ENCODE data around the gene FERMT3. TPM values are rescaled to one million over a fixed set of nuclear protein-coding genes. Genes with fewer than 3 reads are reported as not detected.
"Not testable (repeated sequence)": the region's sequence is repeated elsewhere in the genome, so short reads cannot be mapped to it uniquely, and the experiment has no call there.

The FERMT3 gene
- polyA plus RNA-seq, 5 donors: 6.4 to 13.2 (median 9.6) TPM

DNA sequence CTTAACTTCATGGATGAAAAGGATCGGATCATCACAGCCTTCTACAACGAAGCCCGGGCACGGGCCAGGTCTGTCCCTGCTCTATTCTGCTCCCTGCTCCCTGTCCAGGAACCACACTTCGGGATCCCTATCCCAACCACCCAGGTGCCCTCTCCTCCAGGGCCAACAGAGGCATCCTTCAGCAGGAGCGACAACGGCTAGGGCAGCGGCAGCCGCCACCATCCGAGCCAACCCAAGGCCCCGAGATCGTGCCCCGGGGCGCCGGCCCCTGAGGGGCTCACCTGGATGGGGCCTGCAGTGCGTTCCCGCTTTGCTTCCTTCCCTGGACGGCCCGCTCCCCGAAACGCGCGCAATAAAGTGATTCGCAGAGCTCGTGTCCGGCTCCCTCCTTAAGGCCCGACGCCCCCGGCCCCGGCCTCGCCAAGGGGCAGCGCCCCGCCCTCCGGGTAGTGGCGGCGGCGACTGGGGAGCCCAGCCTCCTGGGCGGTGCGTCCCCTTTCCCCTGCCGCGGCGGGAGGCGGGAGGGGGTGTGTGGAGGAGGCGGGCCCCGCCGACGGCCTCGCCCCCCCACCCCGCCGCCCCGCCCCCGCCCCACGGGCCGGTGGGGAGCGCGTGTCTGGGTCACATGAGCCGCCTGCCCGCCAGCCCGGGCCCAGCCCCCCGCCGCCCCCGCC lies 27.5 kb downstream of the FERMT3 start, which contains the start of gene VEGFB:
VEGFB (plus strand) TSS at position 672 of the 674 bp plus-strand sequence. CDS start 250 bp downstream, outside the sequence.
- no peak for DNase-seq

DNA sequence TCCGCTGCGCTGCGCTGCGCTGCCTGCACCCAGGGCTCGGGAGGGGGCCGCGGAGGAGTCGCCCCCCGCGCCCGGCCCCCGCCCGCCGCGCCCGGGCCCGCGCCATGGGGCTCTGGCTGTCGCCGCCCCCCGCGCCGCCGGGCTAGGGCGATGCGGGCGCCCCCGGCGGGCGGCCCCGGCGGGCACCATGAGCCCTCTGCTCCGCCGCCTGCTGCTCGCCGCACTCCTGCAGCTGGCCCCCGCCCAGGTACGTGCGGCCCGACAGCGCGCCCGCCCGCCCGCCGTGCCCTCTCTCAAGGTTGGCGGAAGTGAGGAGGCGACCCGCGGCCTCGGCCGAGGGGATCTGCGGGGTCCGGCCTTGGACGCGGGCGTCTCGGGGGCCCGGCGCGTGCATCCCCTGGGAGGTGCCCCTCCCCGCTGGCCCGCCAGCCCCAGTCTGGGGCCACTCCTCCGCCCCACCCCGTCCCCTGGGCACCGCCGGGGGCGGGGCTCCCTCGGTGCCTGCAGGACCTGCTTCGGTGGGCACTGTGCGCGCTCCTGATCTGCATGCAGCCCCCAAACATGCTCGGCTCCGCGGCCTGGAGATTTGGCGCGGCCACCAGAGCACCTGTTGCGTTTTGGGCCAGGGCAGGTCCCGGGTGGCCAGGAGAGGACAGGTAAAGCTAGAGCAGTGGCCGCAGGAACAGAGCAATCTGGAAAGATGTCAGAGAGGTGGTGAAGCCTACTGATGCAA lies 28.3 kb downstream of the FERMT3 start:
- DNase-seq: no peak

- DNase-seq: no peak
These were observed 29.1 kb downstream of the FERMT3 start for GRCh38 chr11:64235437-64236161.

GRCh38 chr11:64237484-64237951 lies 31.0 kb downstream of the FERMT3 start:
- DNase-seq: no peak

GRCh38 chr11:64238076-64238475 lies 31.6 kb downstream of the FERMT3 start:
- no peak for DNase-seq

DNA sequence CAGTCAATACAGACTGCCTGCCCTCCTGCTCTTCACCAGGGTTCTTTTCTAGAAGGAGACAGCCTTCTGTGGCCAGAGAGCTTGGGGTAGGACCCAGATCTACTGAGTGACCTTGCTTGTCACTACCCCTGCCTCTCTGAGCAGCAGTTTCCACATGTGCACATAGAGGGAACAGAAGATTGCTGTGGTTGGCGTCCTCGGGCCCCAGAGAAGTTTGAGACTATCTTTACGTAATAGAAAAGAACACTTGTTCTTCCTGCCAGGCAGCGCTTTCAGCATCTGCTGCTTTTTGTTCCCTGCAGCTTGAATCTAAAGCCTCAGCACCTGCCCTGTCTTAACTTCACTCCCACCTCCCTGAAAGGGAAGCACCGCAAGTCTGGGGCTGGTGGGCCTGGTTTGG lies 32.5 kb downstream of the FERMT3 start:
- no peak for DNase-seq

DNA sequence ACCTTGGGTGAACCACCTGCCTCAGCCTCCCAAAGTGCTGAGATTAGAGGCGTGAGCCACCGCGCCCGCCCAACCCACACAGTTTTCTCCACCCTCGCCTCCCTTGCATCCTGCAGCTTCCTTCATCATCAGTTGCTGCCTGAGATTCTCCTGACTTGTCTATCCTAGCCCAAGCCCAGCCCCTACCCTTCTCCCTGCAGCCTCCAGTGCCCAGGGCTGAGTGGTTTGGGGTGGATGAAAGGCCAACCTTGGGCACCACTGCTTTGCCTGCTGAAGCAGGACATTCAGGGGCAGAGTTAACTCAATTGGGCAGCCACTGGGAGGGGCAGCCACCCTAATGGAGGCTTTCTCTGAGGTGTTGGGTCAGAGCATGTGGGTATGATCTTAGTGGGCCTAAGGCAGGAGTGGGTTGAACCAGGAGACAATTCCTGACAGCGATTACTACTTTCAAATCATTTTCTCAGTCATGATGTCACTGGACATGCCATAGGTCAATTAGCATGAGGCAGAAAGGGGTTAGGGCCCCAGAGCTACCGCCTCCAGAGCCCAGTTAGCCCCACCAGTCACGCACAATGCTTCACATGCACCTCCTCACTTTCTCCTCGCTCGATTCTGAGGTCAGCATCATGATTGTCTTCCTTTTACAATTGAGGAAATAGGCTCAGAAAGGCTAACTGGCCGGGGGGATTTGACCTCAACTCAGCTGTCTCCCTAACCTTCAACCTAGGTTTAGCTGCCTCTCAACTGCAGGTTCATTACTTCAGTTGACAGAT lies 33.3 kb downstream of the FERMT3 start:
- no peak for DNase-seq

DNA sequence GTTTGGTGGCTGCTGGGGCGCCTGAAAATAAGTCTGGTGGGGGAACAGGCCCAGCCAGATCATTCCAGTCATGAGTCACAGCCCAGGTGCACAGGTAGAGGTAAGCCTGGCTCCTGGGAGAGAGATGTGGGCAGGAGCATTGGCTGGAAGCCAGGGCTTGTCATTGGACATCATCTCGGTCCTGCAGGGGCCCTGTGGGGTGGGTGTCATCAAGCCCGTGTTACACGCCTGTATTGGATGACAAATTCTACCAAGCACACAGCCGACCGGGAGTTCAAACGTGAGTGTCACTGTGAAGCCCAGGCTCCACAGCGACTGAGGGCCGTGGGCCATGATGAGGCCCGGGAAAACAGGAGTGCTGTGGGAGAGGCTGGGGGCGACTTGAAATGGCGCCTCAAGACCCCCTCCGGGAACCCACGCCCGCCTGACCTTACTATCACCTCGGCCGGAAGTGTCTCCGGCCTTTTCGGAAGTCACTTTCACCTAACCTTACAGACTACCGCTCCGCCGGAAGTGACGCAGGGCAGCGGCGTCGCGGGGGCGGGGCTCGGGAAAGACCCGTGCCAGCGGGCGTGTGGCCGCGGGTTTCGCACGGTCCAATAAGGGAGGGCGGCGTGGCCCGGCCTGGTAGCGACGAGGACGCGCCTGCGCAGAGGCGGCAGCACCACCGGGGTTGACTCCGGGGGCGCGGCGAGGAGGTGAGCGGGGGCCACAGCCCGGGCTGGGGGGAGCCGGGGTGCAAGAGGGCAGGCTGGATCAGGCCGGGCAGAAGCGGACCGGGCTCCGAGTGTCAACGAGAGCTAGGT lies 34.1 kb downstream of the FERMT3 start, which contains the start of gene FKBP2:
FKBP2 (plus strand) TSS at position 661 of the 806 bp plus-strand sequence. CDS start 1,293 bp downstream, outside the sequence.
- DNase-seq: peak; percentile 98 to 99

DNA sequence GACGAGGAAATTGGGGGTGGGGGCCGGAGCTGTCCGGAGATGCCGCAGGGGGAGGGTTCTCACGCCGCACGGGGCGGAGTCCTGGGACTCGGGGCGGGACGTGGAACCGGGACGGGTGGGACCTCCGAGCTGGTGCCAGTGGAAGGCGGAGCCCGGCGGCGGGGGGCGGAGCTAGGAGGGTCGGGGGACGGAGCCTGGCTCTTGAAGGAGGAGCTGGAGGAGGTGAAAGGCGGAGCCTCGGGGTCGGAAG lies 34.6 kb downstream of the FERMT3 start:
- DNase-seq: peak; percentile 100

GRCh38 chr11:64241491-64242374 lies 35.2 kb downstream of the FERMT3 start:
- no peak for DNase-seq

DNA sequence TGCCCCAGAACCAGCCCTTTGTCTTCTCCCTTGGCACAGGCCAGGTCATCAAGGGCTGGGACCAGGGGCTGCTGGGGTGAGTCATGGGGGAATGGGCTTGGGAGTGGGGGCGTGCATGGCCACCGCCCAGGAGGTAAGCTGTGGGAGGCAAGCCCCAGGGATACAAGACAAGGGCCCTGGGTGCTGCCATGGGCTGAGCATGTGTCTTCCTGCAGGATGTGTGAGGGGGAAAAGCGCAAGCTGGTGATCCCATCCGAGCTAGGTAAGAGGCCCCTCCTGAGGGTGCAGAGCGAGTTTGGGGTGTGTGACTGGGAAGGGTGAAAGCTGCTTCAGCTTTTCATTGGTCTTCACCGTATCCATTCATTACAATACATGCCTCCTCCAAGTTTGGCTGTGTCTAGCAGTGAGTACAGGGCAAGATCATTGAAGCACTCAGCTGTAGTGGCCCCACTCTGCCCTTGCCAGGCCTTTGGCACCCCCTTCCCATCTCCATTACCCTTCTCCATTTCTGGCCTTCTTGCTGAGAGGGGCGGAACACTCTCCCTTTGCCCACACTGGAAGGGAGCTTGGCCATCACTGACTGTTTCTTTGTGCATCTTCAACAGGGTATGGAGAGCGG lies 36.8 kb downstream of the FERMT3 start:
- DNase-seq: no peak

DNA sequence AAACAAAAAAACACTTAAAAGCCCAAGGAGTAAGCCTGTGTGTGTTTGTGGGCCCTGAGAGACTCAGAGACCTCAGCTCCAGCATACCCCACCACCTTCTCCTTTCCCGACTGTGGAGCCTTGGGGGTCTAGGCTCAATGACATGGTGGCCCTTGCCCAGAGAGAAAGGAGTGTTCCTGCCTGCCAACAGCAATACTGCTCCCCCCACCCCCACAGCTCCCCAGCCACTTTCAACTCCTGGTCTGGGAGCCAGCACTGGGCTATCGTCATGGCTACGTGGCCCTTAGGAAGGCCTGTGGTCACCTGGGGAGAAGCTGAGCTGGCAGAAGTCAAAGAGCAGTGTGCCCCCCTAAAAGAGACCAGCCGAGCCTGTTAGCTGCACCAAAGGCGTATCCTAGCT lies 37.6 kb downstream of the FERMT3 start:
- DNase-seq: no peak

GRCh38 chr11:64244966-64245365 lies 38.4 kb downstream of the FERMT3 start:
- DNase-seq: no peak

DNA sequence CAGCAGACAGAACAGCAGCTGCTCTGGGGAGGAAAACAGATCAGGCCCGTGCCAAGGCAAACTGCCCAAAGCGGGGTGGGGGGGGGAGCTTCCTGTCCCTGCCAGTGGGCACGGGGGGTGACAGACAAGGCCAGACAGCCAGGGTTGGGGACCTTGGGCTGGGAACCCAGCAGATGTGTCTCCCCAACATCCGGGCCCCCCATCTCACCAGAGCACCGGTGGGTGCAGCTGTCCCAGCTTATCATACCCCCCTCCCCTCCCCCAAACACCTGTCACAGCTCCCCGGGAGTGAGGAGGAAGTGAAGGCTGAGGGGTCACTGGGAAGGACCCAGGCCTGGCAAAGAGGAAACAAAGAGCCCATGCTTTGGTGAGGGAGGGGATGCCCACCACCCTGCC lies 38.9 kb downstream of the FERMT3 start:
- DNase-seq: no peak

GRCh38 chr11:64245797-64246620 lies 39.5 kb downstream of the FERMT3 start:
- DNase-seq: no peak

DNA sequence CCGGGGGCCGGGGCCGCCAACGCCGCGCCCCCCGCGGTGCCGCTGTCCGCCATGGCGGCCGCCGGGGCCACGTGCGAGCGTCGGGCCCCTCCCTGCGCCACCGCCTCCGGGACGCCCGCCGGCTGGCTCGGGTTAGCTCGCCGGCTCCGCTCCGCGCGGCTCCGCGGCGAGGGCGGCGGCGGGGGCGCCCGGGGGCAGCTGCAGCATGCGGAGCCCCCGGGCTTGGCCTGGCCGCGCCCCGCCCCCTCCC lies 40.0 kb downstream of the FERMT3 start:
- not testable (repeated sequence) for DNase-seq

- DNase-seq: peak; percentile 81
These were observed 40.6 kb downstream of the FERMT3 start, which contains the start of gene PPP1R14B for GRCh38 chr11:64246871-64247728. TSS of gene PPP1R14B (minus strand) at chr11:64246943. CDS start at chr11:64246673, 270 bp downstream.

Measured in right lung (tissue), 5 donors.